SU-DHL-6 (cell line): ENCODE measurements around the gene PRR9.

Source experiments
- EZH2phosphoT487 ChIP-seq: fragments of 200-600 bp; sonication (generic), shearing (Covaris generic); conservative IDR thresholded peaks from 2 replicates; pipeline ENCODE4 v1.6.1; 2018; ENCODE audit warnings: mild to moderate bottlenecking, antibody characterized with exemption, low read length, moderate library complexity, mixed read lengths
- TF ChIP-seq, protein P1 (sequence below): fragments of 200-600 bp; sonication (generic); IDR thresholded peaks from one replicate; pipeline ENCODE4 v1.5.1; 2017; ENCODE audit warnings: antibody characterized with exemption, mild to moderate bottlenecking, low read length, moderate library complexity; ENCODE audit not compliant: insufficient read depth, poor library complexity, severe bottlenecking

- TF ChIP-seq, protein P1, sequence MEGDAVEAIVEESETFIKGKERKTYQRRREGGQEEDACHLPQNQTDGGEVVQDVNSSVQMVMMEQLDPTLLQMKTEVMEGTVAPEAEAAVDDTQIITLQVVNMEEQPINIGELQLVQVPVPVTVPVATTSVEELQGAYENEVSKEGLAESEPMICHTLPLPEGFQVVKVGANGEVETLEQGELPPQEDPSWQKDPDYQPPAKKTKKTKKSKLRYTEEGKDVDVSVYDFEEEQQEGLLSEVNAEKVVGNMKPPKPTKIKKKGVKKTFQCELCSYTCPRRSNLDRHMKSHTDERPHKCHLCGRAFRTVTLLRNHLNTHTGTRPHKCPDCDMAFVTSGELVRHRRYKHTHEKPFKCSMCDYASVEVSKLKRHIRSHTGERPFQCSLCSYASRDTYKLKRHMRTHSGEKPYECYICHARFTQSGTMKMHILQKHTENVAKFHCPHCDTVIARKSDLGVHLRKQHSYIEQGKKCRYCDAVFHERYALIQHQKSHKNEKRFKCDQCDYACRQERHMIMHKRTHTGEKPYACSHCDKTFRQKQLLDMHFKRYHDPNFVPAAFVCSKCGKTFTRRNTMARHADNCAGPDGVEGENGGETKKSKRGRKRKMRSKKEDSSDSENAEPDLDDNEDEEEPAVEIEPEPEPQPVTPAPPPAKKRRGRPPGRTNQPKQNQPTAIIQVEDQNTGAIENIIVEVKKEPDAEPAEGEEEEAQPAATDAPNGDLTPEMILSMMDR: no peak
- no peak for TF ChIP-seq EZH2phosphoT487
These were observed 11.1 kb downstream of the PRR9 start for GRCh38 chr1:153228491-153228890.
